HepG2 (cell line): Measurements from ENCODE around the gene POLN. TPM values are rescaled to one million over a fixed set of nuclear protein-coding genes. Genes with fewer than 3 reads are reported as not detected.
A peak's percentile ranks its signal among the peaks of the same experiment; 100 is the strongest.

Experiments used
- ATAC-seq: fragments of 200-7000 bp; cut with Tn5 transposase; 3 replicates; pipeline ENCODE4 v1.9.1; 2020; ENCODE audit warnings: mild to moderate bottlenecking, moderate library complexity
- BruUV-seq: library from RNA; stranded (reverse); fragments of 400-500 nt; replicated peaks from 2 replicates; lab custom pipeline; 2021; lab: Mats Ljungman, UMichigan
- CTCF ChIA-PET: fragments of 300-600 bp; formaldehyde crosslinking; extraction: SDS; loops from one replicate; lab custom pipeline; 2021; ENCODE audit warnings: low total read pairs, inconsistent platforms, low intra/inter-chr PET ratio; lab: Yijun Ruan, JAX
- POLR2A ChIA-PET: fragments of 350-600 bp; sonication (Branson Sonifier 250); formaldehyde crosslinking; loops from one replicate; lab custom pipeline; 2020; ENCODE audit warnings: antibody characterized with exemption, inconsistent platforms; lab: Yijun Ruan, JAX
- DNase-seq: peaks from one replicate; pipeline ENCODE4 v3.0.0-alpha.2; 2015; ENCODE audit warnings: low spot score
- FAIRE-seq: peaks from 3 replicates; lab custom pipeline; 2011; peaks lifted over from hg19 to GRCh38; lab: Jason Lieb, UNC
- H2AFZ ChIP-seq: one replicate; pipeline ENCODE4 v1.6.1; 2011; ENCODE audit warnings: low read length, inconsistent platforms
- H3K27ac ChIP-seq: fragments of 300-600 bp; 3 replicates; pipeline ENCODE4 v1.8.0; 2011; ENCODE audit warnings: mixed run types, mild to moderate bottlenecking, mixed read lengths, low read length, inconsistent platforms; ENCODE audit not compliant: insufficient read depth; ENCODE audit errors: extremely low read length
- H3K27me3 ChIP-seq, 2 experiments: fragments of 200-600 bp in 1 of 2; 2 replicates in 1 of 2; 3 replicates in 1 of 2; pipeline versions ENCODE4 v1.6.0 to v1.8.0; 2011; ENCODE audit warnings: low read length in 2 of 2, mild to moderate bottlenecking in 2 of 2, moderate library complexity in 2 of 2, inconsistent platforms in 1 of 2; ENCODE audit not compliant: insufficient read depth in 2 of 2, control insufficient read depth in 1 of 2
- H3K36me3 ChIP-seq, 2 experiments: fragments of 200-600 bp in 1 of 2; replicated peaks in 1 of 2; 2 replicates in 1 of 2; 3 replicates in 1 of 2; pipeline versions ENCODE4 v1.5.1 to v1.8.0; 2011; ENCODE audit warnings: low read length in 2 of 2, inconsistent platforms in 1 of 2; ENCODE audit not compliant: insufficient read depth in 2 of 2, control insufficient read depth in 1 of 2
- H3K4me1 ChIP-seq: 2 replicates; pipeline ENCODE4 v1.5.1; 2012; ENCODE audit warnings: low read length, inconsistent platforms; ENCODE audit not compliant: insufficient read depth
- H3K4me2 ChIP-seq: 2 replicates; pipeline ENCODE4 v1.6.0; 2011; ENCODE audit warnings: low read depth, low read length, inconsistent platforms
- H3K4me3 ChIP-seq, 3 experiments: fragments of 200-600 bp in 1 of 3; sonication (generic), shearing (Covaris generic) in 1 of 3; replicated peaks in 1 of 3; 2 replicates each; pipeline ENCODE4 v1.5.1; 2011 to 2016; ENCODE audit warnings: low read length in 3 of 3, inconsistent platforms in 2 of 3, low read depth in 2 of 3, mild to moderate bottlenecking in 2 of 3, control low read depth in 1 of 3, mixed read lengths in 1 of 3; ENCODE audit not compliant: insufficient read depth in 1 of 3
- H3K79me2 ChIP-seq: one replicate; pipeline ENCODE4 v1.6.1; 2011; ENCODE audit warnings: low read length, inconsistent platforms; ENCODE audit not compliant: insufficient read depth
- H3K9ac ChIP-seq: 2 replicates; pipeline ENCODE4 v1.6.0; 2011; ENCODE audit warnings: mild to moderate bottlenecking, low read depth, low read length, inconsistent platforms; ENCODE audit not compliant: insufficient read depth
- H3K9me3 ChIP-seq: 2 replicates; pipeline ENCODE4 v1.5.1; 2012; ENCODE audit warnings: mild to moderate bottlenecking, low read length
- H4K20me1 ChIP-seq: 2 replicates; pipeline ENCODE4 v1.6.0; 2011; ENCODE audit warnings: inconsistent platforms, mild to moderate bottlenecking, low read length, moderate library complexity; ENCODE audit not compliant: insufficient read depth
- HDAC2 ChIP-seq: sonication (generic); formaldehyde crosslinking; IDR thresholded peaks from 2 replicates; pipeline ENCODE4 v1.4.0; 2020; ENCODE audit warnings: missing genetic modification reagents
- HNRNPLL ChIP-seq: fragments of 200-400 bp; formaldehyde crosslinking; IDR thresholded peaks from 2 replicates; pipeline ENCODE4 v1.6.1; 2017; ENCODE audit warnings: mild to moderate bottlenecking, low read depth, low read length; ENCODE audit not compliant: poor library complexity, severe bottlenecking
- HOXA3 ChIP-seq: sonication (generic); formaldehyde crosslinking; IDR thresholded peaks from 2 replicates; pipeline ENCODE4 v1.5.0; 2020; ENCODE audit warnings: missing genetic modification reagents
- KMT2B ChIP-seq: IDR thresholded peaks from 2 replicates; pipeline ENCODE4 v1.6.1; 2016; ENCODE audit warnings: missing genetic modification reagents, missing compliant biosample characterization
- MLXIP ChIP-seq: sonication (generic); formaldehyde crosslinking; IDR thresholded peaks from 2 replicates; pipeline ENCODE4 v1.9.0; 2021; ENCODE audit warnings: missing genetic modification reagents, borderline replicate concordance
- MXI1 ChIP-seq: IDR thresholded peaks from 3 replicates; pipeline ENCODE4 v1.6.1; 2012; ENCODE audit warnings: low read depth, low read length, inconsistent platforms, borderline replicate concordance
- SIN3A ChIP-seq: IDR thresholded peaks from 2 replicates; pipeline ENCODE4 v1.6.1; 2011; ENCODE audit warnings: low read depth, mild to moderate bottlenecking, control low read depth, low read length, borderline replicate concordance
- THAP9 ChIP-seq: sonication (generic); formaldehyde crosslinking; IDR thresholded peaks from 2 replicates; pipeline ENCODE4; 2020; ENCODE audit warnings: missing genetic modification reagents, mild to moderate bottlenecking, borderline replicate concordance
- ZKSCAN1 ChIP-seq: fragments of 150-350 bp; IDR thresholded peaks from 2 replicates; pipeline ENCODE4 v1.6.1; 2014; ENCODE audit warnings: low read length
- ZSCAN20 ChIP-seq: sonication (generic); formaldehyde crosslinking; IDR thresholded peaks from 2 replicates; pipeline ENCODE4 v1.4.0; 2020; ENCODE audit warnings: missing genetic modification reagents, mild to moderate bottlenecking, borderline replicate concordance
- WGBS: methylation state at CpG from one replicate; pipeline ENCODE4 v1.1.6; 2017; ENCODE audit warnings: low lambda C conversion rate; 5-methylcytosine and 5-hydroxymethylcytosine counted together
- in situ Hi-C: cut with HindIII; loops from 2 replicates; pipeline ENCODE4 v1.10.0; 2017; ENCODE audit warnings: low pct_unique_long_range_greater_than_20kb; ENCODE audit not compliant: extremely low pct_ligation_motif_present
- intact Hi-C: fragments of 100-400 bp; cut with micrococcal nuclease; formaldehyde crosslinking; loops from one replicate; pipeline ENCODE4 v1.10.0; 2022; ENCODE audit not compliant: unreplicated experiment
- polyA plus RNA-seq, 8 experiments: library from polyadenylated mRNA; depleted of rRNA in 3 of 8; stranded (reverse) in 7 of 8; unstranded in 1 of 8; fragments of >200 nt; fragmentation: Illumina TruSeq in 4 of 8; extraction: Trizol in 4 of 8; gene quantifications; 2 replicates each; pipeline versions ENCODE4 v1.2.1 to v1.2.3, GENCODE V29; 2011 to 2016; ENCODE audit warnings: low read depth in 4 of 8, missing spikeins in 1 of 8, mixed read lengths in 1 of 8; ENCODE audit not compliant: insufficient read depth in 1 of 8
- total RNA-seq, 5 experiments: library from RNA; depleted of rRNA; stranded (reverse); fragments of >200 nt; fragmentation: Illumina TruSeq; extraction: Trizol; gene quantifications; 2 replicates each; pipeline ENCODE4 v1.2.3, GENCODE V29; 2016; ENCODE audit warnings: low read depth in 1 of 5
- TF ChIP-seq, protein P1 (sequence below): sonication (generic); formaldehyde crosslinking; conservative IDR thresholded peaks from 2 replicates; pipeline ENCODE4 v1.4.0; 2020; ENCODE audit warnings: missing genetic modification reagents
- TF ChIP-seq, protein P2 (sequence below): fragments of 450-650 bp; IDR thresholded peaks from 2 replicates; pipeline ENCODE4 v1.6.1; 2016

Gene POLN
- total and polyA plus RNA-seq, 2 of the 13 experiments (the other 11 are each of a cell fraction or from before 2014, with no cell fraction given): 0.93 to 1.5 TPM

- TF ChIP-seq THAP9 (CRISPR knock-in tag): no peak
- no peak for TF ChIP-seq SIN3A
These were observed 21.0 kb upstream of the POLN start (continued) for GRCh38 chr4:2262944-2263250.

- Histone ChIP-seq H2AFZ (no peak overlapping the region), H3K27me3 (peaks cover 11 to 28% of the 10 kb centered on the region in 2 experiments; a peak in 3 of 5 replicates), H3K9me3 (no peaks in the 10 kb centered on the region), H3K27ac (peak overlapping the region; percentile 83), H3K4me3 (peak overlapping the region; percentile 50 to 76 (median 71); a peak in 5 of 6 replicates), H3K4me1 (peaks cover 31% of the 10 kb centered on the region), H3K79me2 (peaks cover 9% of the 10 kb centered on the region), H3K36me3 (0 out of 5 replicates have a peak, but pooled peaks cover 1 to 3% of the 10 kb centered on the region in 2 experiments), H4K20me1 (no peaks in the 10 kb centered on the region), H3K9ac (peak overlapping the region; percentile 77), H3K4me2 (peak overlapping the region; percentile 89)
- ChIA-PET POLR2A (interaction anchor here (0.6 to 1.3 kb wide), 6 partner anchors 12 to 274 kb away, joined by 3 to 11 read pairs (median 3); partner anchors contain the start of genes FAM193A, HAUS3, POLN and RNF4), CTCF (no interaction called here)
- peak; percentile 91 for ATAC-seq
- WGBS: 0% methylated on average over 5 of the region's 98 CpGs
- DNase-seq: peak; percentile 97
- FAIRE-seq: peak; percentile 69
- no TSS peak for BruUV-seq
- in situ Hi-C loops (no loop called here), intact Hi-C loops (loop anchor here (1.0 kb wide), 1 partner anchor 20 kb away; the partner anchor contains the start of genes HAUS3 and POLN)
- TF ChIP-seq HOXA3 (CRISPR knock-in tag) (peak; percentile 67), MXI1 (peak; percentile 81; the same call in 1 of the 3 replicates), KMT2B (CRISPR knock-in tag) (no peak), ZSCAN20 (CRISPR knock-in tag) (peak; percentile 82; the same call in 1 of the 2 replicates), HNRNPLL (peak; percentile 80), ZKSCAN1 (no peak), HDAC2 (CRISPR knock-in tag) (no peak), MLXIP (0 out of 2 replicates have a peak, but pooled peaks have one; percentile 14)
- TF ChIP-seq, protein P1, sequence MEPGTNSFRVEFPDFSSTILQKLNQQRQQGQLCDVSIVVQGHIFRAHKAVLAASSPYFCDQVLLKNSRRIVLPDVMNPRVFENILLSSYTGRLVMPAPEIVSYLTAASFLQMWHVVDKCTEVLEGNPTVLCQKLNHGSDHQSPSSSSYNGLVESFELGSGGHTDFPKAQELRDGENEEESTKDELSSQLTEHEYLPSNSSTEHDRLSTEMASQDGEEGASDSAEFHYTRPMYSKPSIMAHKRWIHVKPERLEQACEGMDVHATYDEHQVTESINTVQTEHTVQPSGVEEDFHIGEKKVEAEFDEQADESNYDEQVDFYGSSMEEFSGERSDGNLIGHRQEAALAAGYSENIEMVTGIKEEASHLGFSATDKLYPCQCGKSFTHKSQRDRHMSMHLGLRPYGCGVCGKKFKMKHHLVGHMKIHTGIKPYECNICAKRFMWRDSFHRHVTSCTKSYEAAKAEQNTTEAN (CRISPR knock-in tag): peak; percentile 65; the same call in 1 of the 2 replicates
- TF ChIP-seq, protein P2, sequence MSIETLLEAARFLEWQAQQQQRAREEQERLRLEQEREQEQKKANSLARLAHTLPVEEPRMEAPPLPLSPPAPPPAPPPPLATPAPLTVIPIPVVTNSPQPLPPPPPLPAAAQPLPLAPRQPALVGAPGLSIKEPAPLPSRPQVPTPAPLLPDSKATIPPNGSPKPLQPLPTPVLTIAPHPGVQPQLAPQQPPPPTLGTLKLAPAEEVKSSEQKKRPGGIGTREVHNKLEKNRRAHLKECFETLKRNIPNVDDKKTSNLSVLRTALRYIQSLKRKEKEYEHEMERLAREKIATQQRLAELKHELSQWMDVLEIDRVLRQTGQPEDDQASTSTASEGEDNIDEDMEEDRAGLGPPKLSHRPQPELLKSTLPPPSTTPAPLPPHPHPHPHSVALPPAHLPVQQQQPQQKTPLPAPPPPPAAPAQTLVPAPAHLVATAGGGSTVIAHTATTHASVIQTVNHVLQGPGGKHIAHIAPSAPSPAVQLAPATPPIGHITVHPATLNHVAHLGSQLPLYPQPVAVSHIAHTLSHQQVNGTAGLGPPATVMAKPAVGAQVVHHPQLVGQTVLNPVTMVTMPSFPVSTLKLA: peak; percentile 87
These were observed 20.4 kb upstream of the POLN start for GRCh38 chr4:2262145-2262943.
